ENCODE results near the gene RIC8B. TPM values are rescaled to one million over a fixed set of nuclear protein-coding genes. Genes with fewer than 3 reads are reported as not detected.

RIC8B gene
- total RNA-seq, result 12.8 and 14.6 TPM in 2 replicates

GRCh38 chr12:106774005-106774807 lies at the start of gene RIC8B:
Gene RIC8B, plus strand, starts transcription at chr12:106774682. Its CDS starts 64 bp downstream, at chr12:106774746.

Other genes with a start within 250 kb of the RIC8B start
- not detected in 2 replicates for gene RFX4, start 191.7 kb upstream of the RIC8B start, total RNA-seq
- 128 and 149 TPM in 2 replicates for gene TMEM263, start 181.2 kb downstream of the RIC8B start, total RNA-seq
- gene MTERF2, start 212.5 kb downstream of the RIC8B start, total RNA-seq, result 6.5 and 10.9 TPM in 2 replicates